ENCODE measurements around the gene MRPL21. TPM values are rescaled to one million over a fixed set of nuclear protein-coding genes. Genes with fewer than 3 reads are reported as not detected.
"Not testable (repeated sequence)": the region's sequence is repeated elsewhere in the genome, so short reads cannot be mapped to it uniquely, and the experiment has no call there.

Gene MRPL21
- total RNA-seq, 1 donor from 2014 or later = 39.9 TPM

- DNase-seq (ENCODE audit: low read depth) = no peak
Measured at GRCh38 chr11:68913188-68913587, 9.6 kb upstream of the MRPL21 start.

- no peak for DNase-seq (ENCODE audit: low read depth)
Measured at GRCh38 chr11:68912254-68912653, 8.6 kb upstream of the MRPL21 start.

- DNase-seq (ENCODE audit: low read depth) = no peak
Measured at GRCh38 chr11:68911731-68912130, 8.1 kb upstream of the MRPL21 start.

- DNase-seq (ENCODE audit: low read depth) = no peak
Measured at GRCh38 chr11:68910965-68911364, 7.3 kb upstream of the MRPL21 start.

GRCh38 chr11:68908273-68908672 lies 4.6 kb upstream of the MRPL21 start:
- DNase-seq (ENCODE audit: low read depth) = no peak

- no peak for DNase-seq (ENCODE audit: low read depth)
Measured at GRCh38 chr11:68905421-68906360, 2.1 kb upstream of the MRPL21 start.

- DNase-seq (ENCODE audit: low read depth) = peak; percentile 28
Measured at GRCh38 chr11:68904248-68904847, 716 bp upstream of the MRPL21 start.

- DNase-seq (ENCODE audit: low read depth) = no peak
Measured at GRCh38 chr11:68900835-68901381, 2.7 kb downstream of the MRPL21 start.

GRCh38 chr11:68897441-68897840 lies 6.2 kb downstream of the MRPL21 start:
- no peak for DNase-seq (ENCODE audit: low read depth)

- no peak for DNase-seq (ENCODE audit: low read depth)
Measured at GRCh38 chr11:68896171-68896959, 7.3 kb downstream of the MRPL21 start.

- no peak for DNase-seq (ENCODE audit: low read depth)
Measured at GRCh38 chr11:68893282-68893681, 10.3 kb downstream of the MRPL21 start.

GRCh38 chr11:68892576-68892975 lies 11.1 kb downstream of the MRPL21 start:
- no peak for DNase-seq (ENCODE audit: low read depth)

- DNase-seq (ENCODE audit: low read depth) = no peak
Measured at GRCh38 chr11:68891351-68891948, 12.2 kb downstream of the MRPL21 start.

- peak; percentile 92 for DNase-seq (ENCODE audit: low read depth)
Measured at GRCh38 chr11:68890490-68891231, 13.0 kb downstream of the MRPL21 start.

- DNase-seq (ENCODE audit: low read depth) = peak; percentile 27
Measured at GRCh38 chr11:68889948-68890446, 13.6 kb downstream of the MRPL21 start.

GRCh38 chr11:68884827-68885226 lies 18.8 kb downstream of the MRPL21 start:
- DNase-seq (ENCODE audit: low read depth) = not testable (repeated sequence)

- no peak for DNase-seq (ENCODE audit: low read depth)
Measured at GRCh38 chr11:68882391-68882790, 21.2 kb downstream of the MRPL21 start.

- DNase-seq (ENCODE audit: low read depth) = no peak
Measured at GRCh38 chr11:68881320-68881719, 22.3 kb downstream of the MRPL21 start.

GRCh38 chr11:68880851-68881250 lies 22.8 kb downstream of the MRPL21 start:
- no peak for DNase-seq (ENCODE audit: low read depth)

GRCh38 chr11:68878022-68878421 lies 25.6 kb downstream of the MRPL21 start:
- DNase-seq (ENCODE audit: low read depth) = no peak

Data from myocyte (in vitro differentiated cells).